HUES6 (cell line): ENCODE data around the gene ADORA1.

Source experiments
- H3K27ac ChIP-seq: 2 replicates; pipeline ENCODE4 v1.7.0; 2013; ENCODE audit warnings: low read depth, mild to moderate bottlenecking, low read length, inconsistent platforms
- H3K27me3 ChIP-seq: 2 replicates; pipeline ENCODE4 v1.6.1; 2013; ENCODE audit warnings: low read length; ENCODE audit not compliant: control insufficient read depth, insufficient read depth
- H3K36me3 ChIP-seq: 2 replicates; pipeline ENCODE4 v1.6.1; 2013; ENCODE audit warnings: low read length; ENCODE audit not compliant: control insufficient read depth, insufficient read depth
- H3K4me1 ChIP-seq: 2 replicates; pipeline ENCODE4 v1.6.1; 2013; ENCODE audit warnings: low read length; ENCODE audit not compliant: control insufficient read depth, insufficient read depth
- H3K4me3 ChIP-seq: 2 replicates; pipeline ENCODE4 v1.5.1; 2013; ENCODE audit warnings: low read depth, low read length
- H3K9ac ChIP-seq: one replicate; pipeline ENCODE4 v1.6.1; 2013; ENCODE audit warnings: mild to moderate bottlenecking, low read length
- H3K9me3 ChIP-seq: 2 replicates; pipeline ENCODE4 v1.6.1; 2013; ENCODE audit warnings: low read depth, low read length; ENCODE audit not compliant: control insufficient read depth, insufficient read depth

ADORA1 gene

GRCh38 chr1:203210988-203211387 is 83.5 kb downstream of the ADORA1 start:
- H3K4me3 ChIP-seq = no peak overlapping the region
- no peaks in the 10 kb centered on the region for H3K9me3 ChIP-seq
- no peaks in the 10 kb centered on the region; the same call in 1 of the 2 replicates for H3K4me1 ChIP-seq
- H3K9ac ChIP-seq = no peak overlapping the region
- H3K27ac ChIP-seq = no peak overlapping the region
- no peaks in the 10 kb centered on the region for H3K27me3 ChIP-seq
- no peaks in the 10 kb centered on the region for H3K36me3 ChIP-seq

- Histone ChIP-seq H3K4me1 (peaks cover 5% of the 10 kb centered on the region; the same call in 1 of the 2 replicates), H3K27ac (no peak overlapping the region), H3K27me3 (no peaks in the 10 kb centered on the region), H3K36me3 (no peaks in the 10 kb centered on the region), H3K4me3 (no peak overlapping the region), H3K9ac (no peak overlapping the region), H3K9me3 (no peaks in the 10 kb centered on the region)
These were observed 84.3 kb downstream of the ADORA1 start for GRCh38 chr1:203211812-203212211.

GRCh38 chr1:203213126-203213525 is 85.6 kb downstream of the ADORA1 start:
- H3K4me3 ChIP-seq = no peak overlapping the region
- no peak overlapping the region for H3K27ac ChIP-seq
- no peaks in the 10 kb centered on the region for H3K9me3 ChIP-seq
- no peaks in the 10 kb centered on the region for H3K27me3 ChIP-seq
- no peak overlapping the region for H3K9ac ChIP-seq
- no peaks in the 10 kb centered on the region for H3K36me3 ChIP-seq
- peaks cover 9% of the 10 kb centered on the region; the same call in 1 of the 2 replicates for H3K4me1 ChIP-seq

DNA sequence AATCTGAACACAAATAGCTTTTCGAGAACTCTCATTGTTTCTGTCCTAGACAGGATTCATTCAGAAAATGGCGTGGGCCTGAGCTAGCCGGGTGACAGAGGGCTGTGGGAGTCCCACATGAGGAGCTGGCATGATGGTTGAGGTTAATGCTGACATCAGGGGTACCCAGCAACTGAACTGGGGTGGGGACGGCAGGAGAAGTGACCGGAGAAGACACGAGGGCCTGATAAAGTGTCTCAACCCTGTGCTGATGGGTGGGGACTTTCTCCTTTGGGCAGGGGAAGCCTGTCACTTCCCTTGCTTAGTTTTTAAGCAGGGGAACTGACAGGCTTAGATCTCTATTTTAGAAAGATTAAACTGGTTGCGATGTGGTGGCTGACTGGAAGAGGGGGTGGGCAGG is 87.3 kb downstream of the ADORA1 start:
- H3K27ac ChIP-seq = no peak overlapping the region
- no peaks in the 10 kb centered on the region for H3K9me3 ChIP-seq
- no peak overlapping the region for H3K4me3 ChIP-seq
- peaks cover 9% of the 10 kb centered on the region; the same call in 1 of the 2 replicates for H3K4me1 ChIP-seq
- H3K9ac ChIP-seq = no peak overlapping the region
- no peaks in the 10 kb centered on the region for H3K36me3 ChIP-seq
- no peaks in the 10 kb centered on the region for H3K27me3 ChIP-seq

DNA sequence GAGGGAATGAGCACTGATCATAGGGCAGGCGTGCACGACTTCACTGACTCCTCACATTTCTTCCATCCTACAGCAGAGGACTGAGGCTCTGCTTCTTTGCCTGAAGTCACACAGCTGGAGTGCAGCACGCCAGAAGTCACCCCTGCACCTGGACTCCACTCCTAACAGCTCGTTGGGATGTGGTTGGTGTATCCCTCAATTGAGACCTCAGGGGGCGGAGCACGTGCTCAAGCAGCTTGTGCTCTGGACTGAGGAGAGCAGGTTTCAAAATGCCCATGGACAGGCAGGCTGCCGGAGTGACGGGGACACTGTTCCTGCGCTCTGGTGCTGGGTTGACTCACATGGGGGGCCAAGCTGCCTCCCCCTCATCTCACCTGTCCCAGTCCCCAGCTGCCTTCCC is 88.0 kb downstream of the ADORA1 start:
- Histone ChIP-seq H3K27ac (no peak overlapping the region), H3K4me3 (no peak overlapping the region), H3K36me3 (no peaks in the 10 kb centered on the region), H3K9me3 (no peaks in the 10 kb centered on the region), H3K27me3 (no peaks in the 10 kb centered on the region), H3K9ac (no peak overlapping the region), H3K4me1 (peaks cover 9% of the 10 kb centered on the region; the same call in 1 of the 2 replicates)

- Histone ChIP-seq H3K27me3 (no peaks in the 10 kb centered on the region), H3K27ac (no peak overlapping the region), H3K4me3 (no peak overlapping the region), H3K36me3 (no peaks in the 10 kb centered on the region), H3K9ac (no peak overlapping the region), H3K9me3 (no peaks in the 10 kb centered on the region), H3K4me1 (peaks cover 9% of the 10 kb centered on the region; the same call in 1 of the 2 replicates)
These were observed 89.0 kb downstream of the ADORA1 start for GRCh38 chr1:203216274-203217138.
